ENCODE results near the gene CEP250. TPM values are rescaled to one million over a fixed set of nuclear protein-coding genes. Genes with fewer than 3 reads are reported as not detected.
A peak's percentile ranks its signal among the peaks of the same experiment; 100 is the strongest.

CEP250 gene
- total and polyA plus RNA-seq, 2 experiments from 2014 or later, result 15.5 to 21.7 TPM

DNA sequence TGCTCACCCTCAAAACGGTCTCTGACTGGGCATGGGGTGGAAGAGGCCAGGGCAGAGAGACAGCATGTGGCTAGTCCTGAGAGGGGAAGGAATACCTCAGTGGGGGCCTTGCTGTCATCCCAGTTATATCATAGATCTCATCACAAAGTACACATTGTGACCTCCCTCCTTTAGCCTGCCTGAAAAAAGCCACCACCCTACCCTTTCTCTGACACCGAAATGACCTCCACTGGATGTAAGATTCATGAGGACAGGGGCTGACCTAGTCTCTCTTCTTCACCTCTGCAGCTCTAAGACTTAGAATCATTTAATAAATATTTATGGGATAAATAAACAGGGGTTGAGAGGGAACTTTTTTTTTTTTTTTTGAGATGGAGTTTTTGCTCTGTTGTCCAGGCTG is 74.2 kb downstream of the CEP250 start, which contains the start of gene C20orf173:
Gene C20orf173, minus strand, starts transcription at position 101 of the 400 bp plus-strand sequence. CDS start 279 bp downstream, outside the sequence.
- no peak within 1 kb of the TSS for H2AFZ ChIP-seq
- H3K36me3 ChIP-seq (ENCODE audit: low read depth), result no peaks in the 10 kb centered on the region
- TF ChIP-seq EZH2 (IDR thresholded peaks at IDR 0.05; ENCODE audit: insufficient read depth, poor library complexity, severe bottlenecking) (no peak), EZH2phosphoT487 (IDR thresholded peaks at IDR 0.05; ENCODE audit: insufficient read depth, low read depth) (no peak)
- DNase-seq, result no peak
- no peaks in the 10 kb centered on the region for H3F3A ChIP-seq (ENCODE audit: insufficient read depth)
- in situ Hi-C loops (cut with MboI), result no loop called here
- H3K4me2 ChIP-seq (ENCODE audit: unreplicated experiment), result no peak within 1 kb of the TSS
- no peaks in the 10 kb centered on the region for H3K4me1 ChIP-seq (ENCODE audit: insufficient read depth)
- H3K27me3 ChIP-seq (replicated peaks; ENCODE audit: insufficient read depth), result no peaks in the 10 kb centered on the region
- no peaks in the 10 kb centered on the region for H3K79me2 ChIP-seq (ENCODE audit: insufficient read depth)
- 66 to 76% methylated on average over 2 of the region's 2 CpGs for WGBS, 2 experiments (ENCODE audit: low coverage in 1 of 2, low lambda C conversion rate in 2 of 2, missing lambda C conversion rate in 2 of 2)
- H3K9me2 ChIP-seq (ENCODE audit: insufficient read depth), result no peaks in the 10 kb centered on the region
- no peak within 1 kb of the TSS for H3K4me3 ChIP-seq
- no peak within 1 kb of the TSS for H3K27ac ChIP-seq
- H3K9ac ChIP-seq, result no peak within 1 kb of the TSS
- H3K9me3 ChIP-seq (ENCODE audit: low read depth), result no peaks in the 10 kb centered on the region
- no peaks in the 10 kb centered on the region for H4K20me1 ChIP-seq (ENCODE audit: insufficient read depth)

DNA sequence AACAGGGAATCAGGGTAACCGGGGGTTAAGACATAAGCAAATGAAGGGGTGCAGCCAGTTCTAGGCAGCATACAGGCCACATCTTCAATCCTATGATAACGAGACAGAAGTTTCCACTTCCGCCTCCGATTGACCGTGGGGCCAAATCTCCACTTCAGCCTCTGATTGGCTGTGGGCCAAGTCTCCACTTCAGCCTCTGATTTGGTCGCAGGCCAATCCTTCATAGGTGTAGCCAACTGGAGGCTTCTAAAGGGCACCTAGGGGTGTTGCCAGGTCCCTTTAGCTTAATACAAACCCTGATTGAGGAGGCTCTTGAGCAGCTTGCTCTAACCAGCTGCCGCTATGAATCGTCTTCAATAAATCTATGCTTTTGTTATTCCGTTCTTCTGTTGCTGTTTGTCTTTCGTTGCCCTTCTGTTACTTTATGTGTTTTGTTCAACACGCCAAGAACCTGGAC is 84.4 kb downstream of the CEP250 start:
- Histone ChIP-seq H2AFZ (0 out of 2 replicates have a peak overlapping the region, but pooled peaks have one; percentile 10), H3K36me3 (ENCODE audit: low read depth) (peaks cover 4% of the 10 kb centered on the region; the same call in 1 of the 2 replicates), H3K9me2 (ENCODE audit: insufficient read depth) (no peaks in the 10 kb centered on the region), H3K9me3 (ENCODE audit: low read depth) (no peaks in the 10 kb centered on the region), H3K27me3 (replicated peaks; ENCODE audit: insufficient read depth) (no peaks in the 10 kb centered on the region), H3K4me1 (ENCODE audit: insufficient read depth) (peaks cover 8% of the 10 kb centered on the region; the same call in 1 of the 2 replicates), H3F3A (ENCODE audit: insufficient read depth) (no peaks in the 10 kb centered on the region; the same call in 1 of the 2 replicates), H3K4me3 (no peak overlapping the region), H3K27ac (no peak overlapping the region), H3K79me2 (ENCODE audit: insufficient read depth) (peaks cover 20% of the 10 kb centered on the region), H3K4me2 (ENCODE audit: unreplicated experiment) (no peak overlapping the region), H4K20me1 (ENCODE audit: insufficient read depth) (no peaks in the 10 kb centered on the region), H3K9ac (no peak overlapping the region)
- in situ Hi-C loops (cut with MboI), result no loop called here
- TF ChIP-seq EZH2 (IDR thresholded peaks at IDR 0.05; ENCODE audit: insufficient read depth, poor library complexity, severe bottlenecking), result no peak
- no peak for TF ChIP-seq EZH2phosphoT487 (IDR thresholded peaks at IDR 0.05; ENCODE audit: insufficient read depth, low read depth)
- 28 to 31% methylated on average over 11 of the region's 11 CpGs for WGBS, 2 experiments (ENCODE audit: low coverage in 1 of 2, low lambda C conversion rate in 2 of 2, missing lambda C conversion rate in 2 of 2)
- DNase-seq, result no peak

GRCh38 chr20:35541118-35541782 is 85.9 kb downstream of the CEP250 start:
- in situ Hi-C loops (cut with MboI), result no loop called here
- DNase-seq, result no peak
- Histone ChIP-seq H3F3A (ENCODE audit: insufficient read depth) (no peaks in the 10 kb centered on the region; the same call in 1 of the 2 replicates), H3K36me3 (ENCODE audit: low read depth) (peaks cover 9% of the 10 kb centered on the region; the same call in 1 of the 2 replicates), H3K4me2 (ENCODE audit: unreplicated experiment) (peak overlapping the region; percentile 86), H3K79me2 (ENCODE audit: insufficient read depth) (peaks cover 20% of the 10 kb centered on the region), H3K4me1 (ENCODE audit: insufficient read depth) (peaks cover 8% of the 10 kb centered on the region; the same call in 1 of the 2 replicates), H4K20me1 (ENCODE audit: insufficient read depth) (no peaks in the 10 kb centered on the region), H3K27ac (no peak overlapping the region), H2AFZ (peak overlapping the region; percentile 94), H3K9me3 (ENCODE audit: low read depth) (no peaks in the 10 kb centered on the region), H3K9me2 (ENCODE audit: insufficient read depth) (no peaks in the 10 kb centered on the region), H3K4me3 (peak overlapping the region; percentile 95), H3K9ac (peak overlapping the region; percentile 85), H3K27me3 (replicated peaks; ENCODE audit: insufficient read depth) (no peaks in the 10 kb centered on the region)
- TF ChIP-seq EZH2phosphoT487 (IDR thresholded peaks at IDR 0.05; ENCODE audit: insufficient read depth, low read depth) (no peak), EZH2 (IDR thresholded peaks at IDR 0.05; ENCODE audit: insufficient read depth, poor library complexity, severe bottlenecking) (no peak)
- WGBS, 2 experiments (ENCODE audit: low coverage in 1 of 2, low lambda C conversion rate in 2 of 2, missing lambda C conversion rate in 2 of 2), result 32 to 33% methylated on average over 13 of the region's 13 CpGs

DNA sequence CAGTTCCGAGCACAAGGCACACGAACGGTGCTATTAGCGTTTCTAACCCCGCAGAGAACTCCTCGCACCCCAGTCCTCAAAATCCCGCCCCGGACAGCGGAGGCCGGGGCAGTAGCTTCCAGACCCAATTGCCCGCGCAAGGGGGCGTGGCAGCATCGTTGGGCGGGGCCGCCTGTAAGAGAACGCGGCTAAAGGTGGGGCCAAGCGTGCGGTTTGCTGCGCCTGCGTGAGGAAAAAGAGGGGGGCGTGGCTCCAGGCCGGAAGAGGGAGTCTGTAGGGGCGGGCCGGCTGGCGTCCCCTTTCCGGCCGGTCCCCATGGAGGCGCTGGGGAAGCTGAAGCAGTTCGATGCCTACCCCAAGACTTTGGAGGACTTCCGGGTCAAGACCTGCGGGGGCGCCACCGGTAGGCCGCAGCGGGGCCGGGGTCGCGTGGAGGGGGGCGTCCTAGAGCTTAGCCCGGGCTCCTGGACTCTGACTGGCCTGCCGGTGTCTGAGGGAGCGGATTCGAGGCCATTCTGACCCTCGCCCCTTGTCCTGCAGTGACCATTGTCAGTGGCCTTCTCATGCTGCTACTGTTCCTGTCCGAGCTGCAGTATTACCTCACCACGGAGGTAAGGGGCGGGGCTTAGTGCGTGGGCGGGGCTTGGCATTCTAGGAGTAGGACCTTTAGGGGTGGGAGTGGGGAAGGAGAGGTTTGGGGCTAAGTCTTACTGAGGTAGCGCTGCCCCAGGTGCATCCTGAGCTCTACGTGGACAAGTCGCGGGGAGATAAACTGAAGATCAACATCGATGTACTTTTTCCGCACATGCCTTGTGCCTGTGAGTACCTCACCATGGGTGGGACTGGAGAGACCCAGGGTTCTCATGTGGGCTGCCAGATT is 86.6 kb downstream of the CEP250 start, which contains the start of gene ERGIC3:
Gene ERGIC3, plus strand, starts transcription at position 296 of the 880 bp plus-strand sequence. Its CDS starts 20 bp downstream, at position 316.
- H3K27me3 ChIP-seq (replicated peaks; ENCODE audit: insufficient read depth), result no peaks in the 10 kb centered on the region
- in situ Hi-C loops (cut with MboI), result no loop called here
- H3K4me2 ChIP-seq (ENCODE audit: unreplicated experiment), result peak within 1 kb of the TSS; percentile 86
- TF ChIP-seq EZH2phosphoT487 (IDR thresholded peaks at IDR 0.05; ENCODE audit: insufficient read depth, low read depth) (no peak), EZH2 (IDR thresholded peaks at IDR 0.05; ENCODE audit: insufficient read depth, poor library complexity, severe bottlenecking) (no peak)
- peaks cover 9% of the 10 kb centered on the region; the same call in 1 of the 2 replicates for H3K36me3 ChIP-seq (ENCODE audit: low read depth)
- no peaks in the 10 kb centered on the region; the same call in 1 of the 2 replicates for H3F3A ChIP-seq (ENCODE audit: insufficient read depth)
- H4K20me1 ChIP-seq (ENCODE audit: insufficient read depth), result no peaks in the 10 kb centered on the region
- peak within 1 kb of the TSS; percentile 95 for H3K4me3 ChIP-seq
- H3K9ac ChIP-seq, result peak within 1 kb of the TSS; percentile 85
- DNase-seq, result peak; percentile 99
- peak within 1 kb of the TSS; percentile 94 for H2AFZ ChIP-seq
- 3 to 9% methylated on average over 35 to 55 of the region's 57 CpGs for WGBS, 2 experiments (ENCODE audit: low coverage in 1 of 2, low lambda C conversion rate in 2 of 2, missing lambda C conversion rate in 2 of 2)
- H3K9me3 ChIP-seq (ENCODE audit: low read depth), result no peaks in the 10 kb centered on the region
- peaks cover 8% of the 10 kb centered on the region; the same call in 1 of the 2 replicates for H3K4me1 ChIP-seq (ENCODE audit: insufficient read depth)
- H3K27ac ChIP-seq, result no peak within 1 kb of the TSS
- H3K9me2 ChIP-seq (ENCODE audit: insufficient read depth), result no peaks in the 10 kb centered on the region
- H3K79me2 ChIP-seq (ENCODE audit: insufficient read depth), result peaks cover 20% of the 10 kb centered on the region

Measured in GM23248 (cell line).